Measurements from ENCODE around the gene SKIL. TPM values are rescaled to one million over a fixed set of nuclear protein-coding genes. Genes with fewer than 3 reads are reported as not detected.

SKIL gene
- total and polyA plus RNA-seq, 10 donors, result 9.1 to 48.2 (median 33.4) TPM

DNA sequence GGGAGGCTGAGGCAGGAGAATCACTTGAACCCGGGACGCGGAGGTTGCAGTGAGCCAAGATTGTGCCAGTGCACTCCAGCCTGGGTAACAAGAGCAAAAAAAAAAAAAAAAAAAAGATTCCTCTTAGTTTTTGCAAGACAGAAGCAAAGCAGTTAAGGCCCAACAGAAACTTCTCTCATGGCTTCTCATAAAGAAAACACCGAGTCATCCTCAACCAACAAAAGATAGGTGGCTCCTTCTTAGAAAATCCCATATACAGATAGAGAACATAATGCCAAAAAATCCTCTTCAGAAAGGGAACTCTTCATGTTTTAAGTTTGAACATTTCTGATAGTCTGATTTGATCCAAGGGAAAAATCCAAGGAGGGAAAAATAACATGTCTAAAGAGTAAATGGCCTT, 12.5 kb upstream of the SKIL start:
- Histone ChIP-seq H3K27me3 (replicated peaks in 1 of 7) (no peaks in the 10 kb centered on the region), H3K36me3 (no peaks in the 10 kb centered on the region), H3K27ac (no peak overlapping the region), H3K4me3 (no peak overlapping the region), H3K4me1 (peaks cover 1 to 22% (median 7%) of the 10 kb centered on the region in 6 donors), H3K9me3 (no peaks in the 10 kb centered on the region)
- intact Hi-C loops (cut with DNase I; ENCODE audit: low total_unique reads), result no loop called here
- 75 to 99% (median 94%) methylated on average over 4 of the region's 4 CpGs for WGBS, 5 donors
- DNase-seq, result no peak
- TF ChIP-seq POLR2AphosphoS5 (IDR thresholded peaks at IDR 0.05) (no peak), POLR2A (IDR thresholded peaks at IDR 0.05) (no peak)
- TF ChIP-seq, protein P1, sequence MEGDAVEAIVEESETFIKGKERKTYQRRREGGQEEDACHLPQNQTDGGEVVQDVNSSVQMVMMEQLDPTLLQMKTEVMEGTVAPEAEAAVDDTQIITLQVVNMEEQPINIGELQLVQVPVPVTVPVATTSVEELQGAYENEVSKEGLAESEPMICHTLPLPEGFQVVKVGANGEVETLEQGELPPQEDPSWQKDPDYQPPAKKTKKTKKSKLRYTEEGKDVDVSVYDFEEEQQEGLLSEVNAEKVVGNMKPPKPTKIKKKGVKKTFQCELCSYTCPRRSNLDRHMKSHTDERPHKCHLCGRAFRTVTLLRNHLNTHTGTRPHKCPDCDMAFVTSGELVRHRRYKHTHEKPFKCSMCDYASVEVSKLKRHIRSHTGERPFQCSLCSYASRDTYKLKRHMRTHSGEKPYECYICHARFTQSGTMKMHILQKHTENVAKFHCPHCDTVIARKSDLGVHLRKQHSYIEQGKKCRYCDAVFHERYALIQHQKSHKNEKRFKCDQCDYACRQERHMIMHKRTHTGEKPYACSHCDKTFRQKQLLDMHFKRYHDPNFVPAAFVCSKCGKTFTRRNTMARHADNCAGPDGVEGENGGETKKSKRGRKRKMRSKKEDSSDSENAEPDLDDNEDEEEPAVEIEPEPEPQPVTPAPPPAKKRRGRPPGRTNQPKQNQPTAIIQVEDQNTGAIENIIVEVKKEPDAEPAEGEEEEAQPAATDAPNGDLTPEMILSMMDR (IDR thresholded peaks at IDR 0.05 in 8 of 11, conservative IDR thresholded peaks at IDR 0.05 in 3 of 11), result no peak

DNA sequence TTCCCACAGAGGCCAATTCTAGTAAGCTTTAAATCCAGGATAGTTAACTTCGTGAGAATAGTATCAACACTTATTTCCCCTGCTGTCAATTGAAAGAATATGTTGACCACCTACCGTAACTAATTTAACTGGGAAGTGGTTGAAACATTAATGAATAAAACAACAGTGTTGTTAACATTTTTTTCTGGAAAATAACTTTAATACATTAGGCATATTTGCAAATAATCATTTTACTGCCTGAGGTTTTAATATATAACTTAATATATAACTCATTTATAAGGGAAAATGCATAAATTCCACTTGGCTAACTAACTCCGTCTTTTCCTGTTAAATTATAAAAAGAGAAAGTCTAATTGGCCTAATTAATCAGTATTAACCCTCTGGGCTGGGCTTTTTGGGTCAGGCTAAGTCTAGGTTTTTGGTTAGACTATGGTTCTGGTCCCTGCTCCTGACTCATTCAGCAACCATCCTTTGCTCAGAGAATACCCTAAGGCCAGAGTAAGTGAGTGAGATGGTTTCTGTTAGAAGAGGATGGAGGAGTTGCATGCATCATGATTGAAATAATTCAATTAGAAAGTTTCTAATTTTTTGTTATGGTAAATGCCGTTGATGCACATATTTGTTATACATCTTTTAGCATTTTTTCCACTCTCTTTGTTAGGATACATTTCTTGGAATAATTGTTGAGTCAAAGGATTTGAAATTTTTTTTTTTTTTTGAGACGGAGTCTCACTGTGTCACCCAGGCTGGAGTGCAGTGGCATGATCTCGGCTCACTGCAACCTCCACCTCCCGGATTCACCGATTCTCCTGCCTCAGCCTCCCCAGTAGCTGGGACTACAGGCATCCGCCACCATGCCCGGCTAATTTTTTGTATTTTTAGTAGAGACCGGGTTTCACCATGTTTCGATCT, 10.8 kb upstream of the SKIL start:
- H3K9me3 ChIP-seq, result no peaks in the 10 kb centered on the region
- TF ChIP-seq POLR2AphosphoS5 (IDR thresholded peaks at IDR 0.05) (no peak), POLR2A (IDR thresholded peaks at IDR 0.05) (no peak)
- TF ChIP-seq, protein P1 (IDR thresholded peaks at IDR 0.05 in 8 of 11, conservative IDR thresholded peaks at IDR 0.05 in 3 of 11), result no peak
- DNase-seq, result no peak
- peaks cover 3 to 40% (median 17%) of the 10 kb centered on the region in 6 donors for H3K4me1 ChIP-seq
- H3K27me3 ChIP-seq (replicated peaks in 1 of 7), result no peaks in the 10 kb centered on the region
- 91 to 96% (median 95%) methylated on average over 12 of the region's 12 CpGs for WGBS, 5 donors
- H3K4me3 ChIP-seq, result no peak overlapping the region
- H3K36me3 ChIP-seq, result no peaks in the 10 kb centered on the region
- intact Hi-C loops (cut with DNase I; ENCODE audit: low total_unique reads), result no loop called here
- no peak overlapping the region for H3K27ac ChIP-seq

DNA sequence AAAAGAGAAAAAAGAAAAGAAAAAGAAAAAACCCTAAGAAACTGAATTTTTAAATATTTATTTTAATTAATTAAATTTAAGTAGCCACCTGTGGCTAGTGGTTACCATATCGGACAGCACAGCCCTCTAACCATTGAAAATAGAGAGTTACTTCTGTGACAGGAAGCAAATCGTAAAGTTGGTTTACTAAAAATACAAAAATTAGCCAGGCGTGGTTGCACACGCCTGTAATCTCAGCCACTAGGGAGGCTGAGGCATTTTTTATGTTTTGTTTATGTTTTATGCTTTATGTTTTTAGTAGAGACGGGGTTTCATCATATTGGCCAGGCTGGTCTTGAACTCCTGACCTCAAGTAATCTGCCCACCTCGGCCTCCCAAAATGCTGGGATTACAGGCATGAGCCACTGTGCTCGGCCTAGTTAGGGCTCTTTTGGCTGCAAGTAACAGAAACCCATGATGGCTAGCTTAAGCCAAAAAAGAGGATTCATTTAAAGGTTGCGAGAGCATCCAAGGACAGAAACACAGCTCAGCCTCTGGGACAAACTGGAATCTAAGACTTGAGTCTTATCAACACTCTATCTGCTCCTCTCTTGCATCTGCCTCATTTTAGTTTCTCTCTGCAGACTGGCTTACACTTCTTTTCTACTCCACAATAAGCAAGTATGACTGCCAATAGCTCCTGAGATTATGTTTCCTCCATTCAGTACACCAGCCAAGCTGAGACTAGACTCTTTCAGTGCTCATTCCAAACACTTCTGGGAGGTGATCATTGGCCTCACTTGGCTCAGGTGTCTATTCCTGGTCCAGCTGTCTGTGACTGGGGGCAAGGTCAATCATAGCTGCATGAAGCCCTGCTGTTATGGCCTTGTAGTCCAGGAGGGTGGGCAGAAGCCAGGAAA, 6.8 kb upstream of the SKIL start:
- intact Hi-C loops (cut with DNase I; ENCODE audit: low total_unique reads), result loop anchor here (10.0 kb wide), 1 partner anchor 166 kb away; the partner anchor contains the start of gene PHC3
- H3K36me3 ChIP-seq, result no peaks in the 10 kb centered on the region
- TF ChIP-seq POLR2A (IDR thresholded peaks at IDR 0.05) (no peak), POLR2AphosphoS5 (IDR thresholded peaks at IDR 0.05) (no peak)
- TF ChIP-seq, protein P1 (IDR thresholded peaks at IDR 0.05 in 8 of 11, conservative IDR thresholded peaks at IDR 0.05 in 3 of 11), result no peak
- H3K27me3 ChIP-seq (replicated peaks in 1 of 7), result no peaks in the 10 kb centered on the region
- no peak for DNase-seq
- WGBS, 5 donors, result 61 to 72% (median 70%) methylated on average over 8 of the region's 8 CpGs
- peak overlapping the region in 1 of 8 donors; percentile 14 for H3K4me3 ChIP-seq
- no peaks in the 10 kb centered on the region for H3K9me3 ChIP-seq
- peaks cover 14 to 80% (median 38%) of the 10 kb centered on the region in 6 donors for H3K4me1 ChIP-seq
- H3K27ac ChIP-seq, result peak overlapping the region in 4 of 8 donors; percentile 29 to 60 (median 46)
